ENCODE results near the gene KCNQ5. TPM values are rescaled to one million over a fixed set of nuclear protein-coding genes. Genes with fewer than 3 reads are reported as not detected.
A peak's percentile ranks its signal among the peaks of the same experiment; 100 is the strongest.

KCNQ5 gene
- total RNA-seq, 1 experiment from 2014 or later, result 2.0 TPM

DNA sequence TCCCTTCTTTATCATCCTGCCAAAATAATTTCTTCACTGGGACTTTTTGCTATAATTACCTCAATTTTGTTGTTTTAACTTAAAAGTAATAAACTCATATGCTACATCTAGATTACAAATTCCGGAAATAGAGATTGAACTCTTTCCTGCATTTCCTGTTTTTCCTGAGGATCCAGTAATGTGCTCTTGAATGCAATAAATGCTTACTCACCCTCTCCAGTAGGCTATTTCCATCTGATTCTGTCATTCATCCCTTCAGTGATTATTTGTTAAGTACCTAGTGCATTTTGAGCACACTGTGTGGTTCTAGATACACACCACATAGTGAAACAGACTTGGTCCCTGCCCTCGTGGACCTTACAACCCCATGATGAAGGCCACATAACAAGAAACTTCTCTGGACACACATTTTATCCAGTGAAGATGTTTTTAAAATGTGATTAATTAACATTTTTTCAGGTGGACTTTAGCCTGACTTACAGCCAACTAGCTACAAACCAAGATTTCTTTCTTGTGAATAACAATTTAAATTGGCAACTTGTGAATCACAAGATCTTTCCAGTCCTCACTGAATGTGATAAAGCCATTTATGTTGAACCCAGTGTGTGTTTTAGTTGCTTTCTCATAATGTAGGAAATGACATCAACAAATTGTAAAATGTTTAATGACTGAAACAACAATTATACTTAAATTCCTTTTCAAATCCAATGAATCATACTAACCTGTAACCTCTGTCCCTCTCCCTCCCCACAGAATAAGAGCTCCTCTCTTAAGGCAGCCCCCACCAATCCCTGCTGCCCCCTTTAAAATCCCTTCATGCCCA is 331.2 kb downstream of the KCNQ5 start (continued):
- TF ChIP-seq ZNF317 (CRISPR knock-in tag; IDR thresholded peaks at IDR 0.05; ENCODE audit: borderline replicate concordance, low read depth), result no peak

DNA sequence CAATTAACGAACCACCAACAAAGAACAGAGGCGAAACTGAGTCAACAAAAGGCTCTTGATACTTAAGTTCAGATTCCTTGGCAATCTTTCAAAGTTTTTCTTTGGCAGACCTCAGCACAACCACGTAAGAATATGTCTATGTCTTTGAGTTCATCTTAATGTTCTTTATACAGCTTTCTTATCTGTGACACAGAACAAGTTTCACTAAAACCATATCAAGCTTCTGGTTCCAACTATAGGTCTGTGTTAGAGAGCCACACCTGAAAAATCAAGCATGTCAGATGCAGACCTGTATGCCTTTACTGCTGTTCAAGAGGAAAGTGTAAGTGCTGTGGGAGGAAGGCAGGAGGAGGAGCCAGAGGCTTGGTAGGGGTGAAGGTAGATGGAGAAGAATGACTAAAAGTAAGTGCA is 332.1 kb downstream of the KCNQ5 start:
- POLR2A ChIA-PET, result no interaction called here
- Mint-ChIP-seq H3K4me1 (peaks cover 23% of the 10 kb centered on the region), H3K9me3 (no peaks in the 10 kb centered on the region), H3K36me3 (no peaks in the 10 kb centered on the region), H3K4me3 (no peak overlapping the region), H3K27ac (no peak overlapping the region; the same call in 1 of the 2 replicates), H3K27me3 (ENCODE audit: low read depth) (no peaks in the 10 kb centered on the region)
- TF ChIP-seq ZSCAN18 (CRISPR knock-in tag; IDR thresholded peaks at IDR 0.05) (no peak), ATF2 (CRISPR knock-in tag; IDR thresholded peaks at IDR 0.05; ENCODE audit: borderline replicate concordance, low read depth) (no peak), NFE2L1 (CRISPR knock-in tag; IDR thresholded peaks at IDR 0.05) (no peak), ZNF425 (CRISPR knock-in tag; conservative IDR thresholded peaks at IDR 0.05) (no peak), SP1 (CRISPR knock-in tag; conservative IDR thresholded peaks at IDR 0.05) (no peak), AFF4 (CRISPR knock-in tag; IDR thresholded peaks at IDR 0.05; ENCODE audit: borderline replicate concordance) (no peak), RELA (CRISPR knock-in tag; IDR thresholded peaks at IDR 0.05; ENCODE audit: borderline replicate concordance) (no peak), TEAD1 (CRISPR knock-in tag; IDR thresholded peaks at IDR 0.05) (no peak), GRHL2 (CRISPR knock-in tag; IDR thresholded peaks at IDR 0.05; ENCODE audit: insufficient replicate concordance, severe bottlenecking) (no peak)
- TF ChIP-seq, protein P1, sequence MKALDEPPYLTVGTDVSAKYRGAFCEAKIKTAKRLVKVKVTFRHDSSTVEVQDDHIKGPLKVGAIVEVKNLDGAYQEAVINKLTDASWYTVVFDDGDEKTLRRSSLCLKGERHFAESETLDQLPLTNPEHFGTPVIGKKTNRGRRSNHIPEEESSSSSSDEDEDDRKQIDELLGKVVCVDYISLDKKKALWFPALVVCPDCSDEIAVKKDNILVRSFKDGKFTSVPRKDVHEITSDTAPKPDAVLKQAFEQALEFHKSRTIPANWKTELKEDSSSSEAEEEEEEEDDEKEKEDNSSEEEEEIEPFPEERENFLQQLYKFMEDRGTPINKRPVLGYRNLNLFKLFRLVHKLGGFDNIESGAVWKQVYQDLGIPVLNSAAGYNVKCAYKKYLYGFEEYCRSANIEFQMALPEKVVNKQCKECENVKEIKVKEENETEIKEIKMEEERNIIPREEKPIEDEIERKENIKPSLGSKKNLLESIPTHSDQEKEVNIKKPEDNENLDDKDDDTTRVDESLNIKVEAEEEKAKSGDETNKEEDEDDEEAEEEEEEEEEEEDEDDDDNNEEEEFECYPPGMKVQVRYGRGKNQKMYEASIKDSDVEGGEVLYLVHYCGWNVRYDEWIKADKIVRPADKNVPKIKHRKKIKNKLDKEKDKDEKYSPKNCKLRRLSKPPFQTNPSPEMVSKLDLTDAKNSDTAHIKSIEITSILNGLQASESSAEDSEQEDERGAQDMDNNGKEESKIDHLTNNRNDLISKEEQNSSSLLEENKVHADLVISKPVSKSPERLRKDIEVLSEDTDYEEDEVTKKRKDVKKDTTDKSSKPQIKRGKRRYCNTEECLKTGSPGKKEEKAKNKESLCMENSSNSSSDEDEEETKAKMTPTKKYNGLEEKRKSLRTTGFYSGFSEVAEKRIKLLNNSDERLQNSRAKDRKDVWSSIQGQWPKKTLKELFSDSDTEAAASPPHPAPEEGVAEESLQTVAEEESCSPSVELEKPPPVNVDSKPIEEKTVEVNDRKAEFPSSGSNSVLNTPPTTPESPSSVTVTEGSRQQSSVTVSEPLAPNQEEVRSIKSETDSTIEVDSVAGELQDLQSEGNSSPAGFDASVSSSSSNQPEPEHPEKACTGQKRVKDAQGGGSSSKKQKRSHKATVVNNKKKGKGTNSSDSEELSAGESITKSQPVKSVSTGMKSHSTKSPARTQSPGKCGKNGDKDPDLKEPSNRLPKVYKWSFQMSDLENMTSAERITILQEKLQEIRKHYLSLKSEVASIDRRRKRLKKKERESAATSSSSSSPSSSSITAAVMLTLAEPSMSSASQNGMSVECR (CRISPR knock-in tag; IDR thresholded peaks at IDR 0.05; ENCODE audit: borderline replicate concordance), result no peak
- TF ChIP-seq, protein P2, sequence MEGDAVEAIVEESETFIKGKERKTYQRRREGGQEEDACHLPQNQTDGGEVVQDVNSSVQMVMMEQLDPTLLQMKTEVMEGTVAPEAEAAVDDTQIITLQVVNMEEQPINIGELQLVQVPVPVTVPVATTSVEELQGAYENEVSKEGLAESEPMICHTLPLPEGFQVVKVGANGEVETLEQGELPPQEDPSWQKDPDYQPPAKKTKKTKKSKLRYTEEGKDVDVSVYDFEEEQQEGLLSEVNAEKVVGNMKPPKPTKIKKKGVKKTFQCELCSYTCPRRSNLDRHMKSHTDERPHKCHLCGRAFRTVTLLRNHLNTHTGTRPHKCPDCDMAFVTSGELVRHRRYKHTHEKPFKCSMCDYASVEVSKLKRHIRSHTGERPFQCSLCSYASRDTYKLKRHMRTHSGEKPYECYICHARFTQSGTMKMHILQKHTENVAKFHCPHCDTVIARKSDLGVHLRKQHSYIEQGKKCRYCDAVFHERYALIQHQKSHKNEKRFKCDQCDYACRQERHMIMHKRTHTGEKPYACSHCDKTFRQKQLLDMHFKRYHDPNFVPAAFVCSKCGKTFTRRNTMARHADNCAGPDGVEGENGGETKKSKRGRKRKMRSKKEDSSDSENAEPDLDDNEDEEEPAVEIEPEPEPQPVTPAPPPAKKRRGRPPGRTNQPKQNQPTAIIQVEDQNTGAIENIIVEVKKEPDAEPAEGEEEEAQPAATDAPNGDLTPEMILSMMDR (IDR thresholded peaks at IDR 0.05), result no peak
- TF ChIP-seq, protein P3, sequence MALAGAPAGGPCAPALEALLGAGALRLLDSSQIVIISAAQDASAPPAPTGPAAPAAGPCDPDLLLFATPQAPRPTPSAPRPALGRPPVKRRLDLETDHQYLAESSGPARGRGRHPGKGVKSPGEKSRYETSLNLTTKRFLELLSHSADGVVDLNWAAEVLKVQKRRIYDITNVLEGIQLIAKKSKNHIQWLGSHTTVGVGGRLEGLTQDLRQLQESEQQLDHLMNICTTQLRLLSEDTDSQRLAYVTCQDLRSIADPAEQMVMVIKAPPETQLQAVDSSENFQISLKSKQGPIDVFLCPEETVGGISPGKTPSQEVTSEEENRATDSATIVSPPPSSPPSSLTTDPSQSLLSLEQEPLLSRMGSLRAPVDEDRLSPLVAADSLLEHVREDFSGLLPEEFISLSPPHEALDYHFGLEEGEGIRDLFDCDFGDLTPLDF (CRISPR knock-in tag; IDR thresholded peaks at IDR 0.05), result no peak
- TF ChIP-seq, protein P4, sequence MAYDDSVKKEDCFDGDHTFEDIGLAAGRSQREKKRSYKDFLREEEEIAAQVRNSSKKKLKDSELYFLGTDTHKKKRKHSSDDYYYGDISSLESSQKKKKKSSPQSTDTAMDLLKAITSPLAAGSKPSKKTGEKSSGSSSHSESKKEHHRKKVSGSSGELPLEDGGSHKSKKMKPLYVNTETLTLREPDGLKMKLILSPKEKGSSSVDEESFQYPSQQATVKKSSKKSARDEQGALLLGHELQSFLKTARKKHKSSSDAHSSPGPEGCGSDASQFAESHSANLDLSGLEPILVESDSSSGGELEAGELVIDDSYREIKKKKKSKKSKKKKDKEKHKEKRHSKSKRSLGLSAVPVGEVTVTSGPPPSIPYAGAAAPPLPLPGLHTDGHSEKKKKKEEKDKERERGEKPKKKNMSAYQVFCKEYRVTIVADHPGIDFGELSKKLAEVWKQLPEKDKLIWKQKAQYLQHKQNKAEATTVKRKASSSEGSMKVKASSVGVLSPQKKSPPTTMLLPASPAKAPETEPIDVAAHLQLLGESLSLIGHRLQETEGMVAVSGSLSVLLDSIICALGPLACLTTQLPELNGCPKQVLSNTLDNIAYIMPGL (CRISPR knock-in tag; IDR thresholded peaks at IDR 0.05), result no peak
- DNase-seq (ENCODE audit: low spot score) (no peak), ATAC-seq (peak; percentile 46)
- CTCF ChIA-PET, result no interaction called here

All from WTC11 (cell line).